ENCODE measurements around the gene IGLL1.
"Not testable (repeated sequence)": the region's sequence is repeated elsewhere in the genome, so short reads cannot be mapped to it uniquely, and the experiment has no call there.

Gene IGLL1

GRCh38 chr22:23553924-23554870 lies 25.9 kb downstream of the IGLL1 start:
- FAIRE-seq: no peak
- no peak for DNase-seq (ENCODE audit: insufficient read length, low spot score)
- TF ChIP-seq POU2F2 (IDR thresholded peaks at IDR 0.05; ENCODE audit: low read depth, low read length) (no peak), SPI1 (IDR thresholded peaks at IDR 0.05; ENCODE audit: low read depth, low read length) (no peak), POLR2A (IDR thresholded peaks at IDR 0.05; ENCODE audit: low read depth, low read length) (no peak), POLR2AphosphoS5 (IDR thresholded peaks at IDR 0.05; ENCODE audit: low read depth, low read length) (no peak), TAF1 (IDR thresholded peaks at IDR 0.05; ENCODE audit: low read depth, low read length) (no peak), PAX5 (IDR thresholded peaks at IDR 0.05; ENCODE audit: insufficient read depth, low read length, severe bottlenecking) (no peak)

- FAIRE-seq: no peak
- no peak for TF ChIP-seq PAX5 (IDR thresholded peaks at IDR 0.05; ENCODE audit: insufficient read depth, low read length, severe bottlenecking)
- TF ChIP-seq SPI1 (IDR thresholded peaks at IDR 0.05; ENCODE audit: low read depth, low read length): no peak
- DNase-seq (ENCODE audit: insufficient read length, low spot score): no peak
These were observed 26.7 kb downstream of the IGLL1 start for GRCh38 chr22:23553438-23553837.

- no peak for DNase-seq (ENCODE audit: insufficient read length, low spot score)
- FAIRE-seq: no peak
- no peak for TF ChIP-seq POU2F2 (IDR thresholded peaks at IDR 0.05; ENCODE audit: low read depth, low read length)
These were observed 27.5 kb downstream of the IGLL1 start for GRCh38 chr22:23552573-23552972.

- FAIRE-seq: no peak
- TF ChIP-seq POLR2AphosphoS5 (IDR thresholded peaks at IDR 0.05; ENCODE audit: low read depth, low read length) (no peak), SPI1 (IDR thresholded peaks at IDR 0.05; ENCODE audit: low read depth, low read length) (no peak), POU2F2 (IDR thresholded peaks at IDR 0.05; ENCODE audit: low read depth, low read length) (no peak), TAF1 (IDR thresholded peaks at IDR 0.05; ENCODE audit: low read depth, low read length) (no peak), POLR2A (IDR thresholded peaks at IDR 0.05; ENCODE audit: low read depth, low read length) (no peak), PAX5 (IDR thresholded peaks at IDR 0.05; ENCODE audit: insufficient read depth, low read length, severe bottlenecking) (no peak)
- DNase-seq (ENCODE audit: insufficient read length, low spot score): no peak
These were observed 28.7 kb downstream of the IGLL1 start for GRCh38 chr22:23551385-23551784.

- no peak for TF ChIP-seq SPI1 (IDR thresholded peaks at IDR 0.05; ENCODE audit: low read depth, low read length)
- TF ChIP-seq PAX5 (IDR thresholded peaks at IDR 0.05; ENCODE audit: insufficient read depth, low read length, severe bottlenecking): no peak
- no peak for TF ChIP-seq POU2F2 (IDR thresholded peaks at IDR 0.05; ENCODE audit: low read depth, low read length)
- no peak for TF ChIP-seq POLR2A (IDR thresholded peaks at IDR 0.05; ENCODE audit: low read depth, low read length)
- TF ChIP-seq TAF1 (IDR thresholded peaks at IDR 0.05; ENCODE audit: low read depth, low read length): no peak
- TF ChIP-seq POLR2AphosphoS5 (IDR thresholded peaks at IDR 0.05; ENCODE audit: low read depth, low read length): no peak
- no peak for DNase-seq (ENCODE audit: insufficient read length, low spot score)
- FAIRE-seq: no peak
These were observed 29.9 kb downstream of the IGLL1 start for GRCh38 chr22:23550049-23550650.

- no peak for FAIRE-seq
- TF ChIP-seq POU2F2 (IDR thresholded peaks at IDR 0.05; ENCODE audit: low read depth, low read length): no peak
- no peak for DNase-seq (ENCODE audit: insufficient read length, low spot score)
These were observed 30.9 kb downstream of the IGLL1 start for GRCh38 chr22:23549198-23549595.

GRCh38 chr22:23548501-23549197 lies 31.4 kb downstream of the IGLL1 start:
- no peak for TF ChIP-seq POLR2A (IDR thresholded peaks at IDR 0.05; ENCODE audit: low read depth, low read length)
- TF ChIP-seq SPI1 (IDR thresholded peaks at IDR 0.05; ENCODE audit: low read depth, low read length): no peak
- no peak for TF ChIP-seq POU2F2 (IDR thresholded peaks at IDR 0.05; ENCODE audit: low read depth, low read length)
- TF ChIP-seq POLR2AphosphoS5 (IDR thresholded peaks at IDR 0.05; ENCODE audit: low read depth, low read length): no peak
- TF ChIP-seq PAX5 (IDR thresholded peaks at IDR 0.05; ENCODE audit: insufficient read depth, low read length, severe bottlenecking): no peak
- no peak for TF ChIP-seq TAF1 (IDR thresholded peaks at IDR 0.05; ENCODE audit: low read depth, low read length)
- no peak for FAIRE-seq
- DNase-seq (ENCODE audit: insufficient read length, low spot score): no peak

- FAIRE-seq: no peak
- TF ChIP-seq POLR2AphosphoS5 (IDR thresholded peaks at IDR 0.05; ENCODE audit: low read depth, low read length) (no peak), TAF1 (IDR thresholded peaks at IDR 0.05; ENCODE audit: low read depth, low read length) (no peak), POU2F2 (IDR thresholded peaks at IDR 0.05; ENCODE audit: low read depth, low read length) (no peak), SPI1 (IDR thresholded peaks at IDR 0.05; ENCODE audit: low read depth, low read length) (no peak), POLR2A (IDR thresholded peaks at IDR 0.05; ENCODE audit: low read depth, low read length) (no peak), PAX5 (IDR thresholded peaks at IDR 0.05; ENCODE audit: insufficient read depth, low read length, severe bottlenecking) (no peak)
- no peak for DNase-seq (ENCODE audit: insufficient read length, low spot score)
These were observed 32.1 kb downstream of the IGLL1 start for GRCh38 chr22:23547818-23548500.

- not testable (repeated sequence) for FAIRE-seq; DNase-seq (ENCODE audit: insufficient read length, low spot score)
These were observed 32.7 kb downstream of the IGLL1 start for GRCh38 chr22:23547382-23547781.

GRCh38 chr22:23544852-23545251 lies 35.2 kb downstream of the IGLL1 start:
- FAIRE-seq: no peak
- no peak for TF ChIP-seq PAX5 (IDR thresholded peaks at IDR 0.05; ENCODE audit: insufficient read depth, low read length, severe bottlenecking)
- TF ChIP-seq POLR2AphosphoS5 (IDR thresholded peaks at IDR 0.05; ENCODE audit: low read depth, low read length): no peak
- TF ChIP-seq POU2F2 (IDR thresholded peaks at IDR 0.05; ENCODE audit: low read depth, low read length): no peak
- no peak for TF ChIP-seq TAF1 (IDR thresholded peaks at IDR 0.05; ENCODE audit: low read depth, low read length)
- TF ChIP-seq POLR2A (IDR thresholded peaks at IDR 0.05; ENCODE audit: low read depth, low read length): no peak
- no peak for TF ChIP-seq SPI1 (IDR thresholded peaks at IDR 0.05; ENCODE audit: low read depth, low read length)
- DNase-seq (ENCODE audit: insufficient read length, low spot score): no peak

GRCh38 chr22:23543506-23544000 lies 36.5 kb downstream of the IGLL1 start:
- not testable (repeated sequence) for FAIRE-seq; DNase-seq (ENCODE audit: insufficient read length, low spot score)
